ENCODE data around the gene SLC9A3.

- TF ChIP-seq POLR2A (IDR thresholded peaks at IDR 0.05): no peak
- TF ChIP-seq, protein P1, sequence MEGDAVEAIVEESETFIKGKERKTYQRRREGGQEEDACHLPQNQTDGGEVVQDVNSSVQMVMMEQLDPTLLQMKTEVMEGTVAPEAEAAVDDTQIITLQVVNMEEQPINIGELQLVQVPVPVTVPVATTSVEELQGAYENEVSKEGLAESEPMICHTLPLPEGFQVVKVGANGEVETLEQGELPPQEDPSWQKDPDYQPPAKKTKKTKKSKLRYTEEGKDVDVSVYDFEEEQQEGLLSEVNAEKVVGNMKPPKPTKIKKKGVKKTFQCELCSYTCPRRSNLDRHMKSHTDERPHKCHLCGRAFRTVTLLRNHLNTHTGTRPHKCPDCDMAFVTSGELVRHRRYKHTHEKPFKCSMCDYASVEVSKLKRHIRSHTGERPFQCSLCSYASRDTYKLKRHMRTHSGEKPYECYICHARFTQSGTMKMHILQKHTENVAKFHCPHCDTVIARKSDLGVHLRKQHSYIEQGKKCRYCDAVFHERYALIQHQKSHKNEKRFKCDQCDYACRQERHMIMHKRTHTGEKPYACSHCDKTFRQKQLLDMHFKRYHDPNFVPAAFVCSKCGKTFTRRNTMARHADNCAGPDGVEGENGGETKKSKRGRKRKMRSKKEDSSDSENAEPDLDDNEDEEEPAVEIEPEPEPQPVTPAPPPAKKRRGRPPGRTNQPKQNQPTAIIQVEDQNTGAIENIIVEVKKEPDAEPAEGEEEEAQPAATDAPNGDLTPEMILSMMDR (IDR thresholded peaks at IDR 0.05): no peak
These were observed 38.2 kb downstream of the SLC9A3 start for GRCh38 chr5:485946-486491.

Measured in uterus (tissue), 2 donors.